HepG2 (cell line): ENCODE results near the gene ADCY1. TPM values are rescaled to one million over a fixed set of nuclear protein-coding genes. Genes with fewer than 3 reads are reported as not detected.
A peak's percentile ranks its signal among the peaks of the same experiment; 100 is the strongest.

Experiments used
- ATAC-seq: fragments of 200-7000 bp; cut with Tn5 transposase; 3 replicates; pipeline ENCODE4 v1.9.1; 2020; ENCODE audit warnings: mild to moderate bottlenecking, moderate library complexity
- BruUV-seq: library from RNA; stranded (reverse); fragments of 400-500 nt; replicated peaks from 2 replicates; lab custom pipeline; 2021; lab: Mats Ljungman, UMichigan
- CTCF ChIA-PET: fragments of 300-600 bp; formaldehyde crosslinking; extraction: SDS; loops from one replicate; lab custom pipeline; 2021; ENCODE audit warnings: low total read pairs, inconsistent platforms, low intra/inter-chr PET ratio; lab: Yijun Ruan, JAX
- POLR2A ChIA-PET: fragments of 350-600 bp; sonication (Branson Sonifier 250); formaldehyde crosslinking; loops from one replicate; lab custom pipeline; 2020; ENCODE audit warnings: antibody characterized with exemption, inconsistent platforms; lab: Yijun Ruan, JAX
- DNase-seq: peaks from one replicate; pipeline ENCODE4 v3.0.0-alpha.2; 2015; ENCODE audit warnings: low spot score
- FAIRE-seq: peaks from 3 replicates; lab custom pipeline; 2011; peaks lifted over from hg19 to GRCh38; lab: Jason Lieb, UNC
- H2AFZ ChIP-seq: one replicate; pipeline ENCODE4 v1.6.1; 2011; ENCODE audit warnings: low read length, inconsistent platforms
- H3K27ac ChIP-seq: fragments of 300-600 bp; 3 replicates; pipeline ENCODE4 v1.8.0; 2011; ENCODE audit warnings: mixed run types, mild to moderate bottlenecking, mixed read lengths, low read length, inconsistent platforms; ENCODE audit not compliant: insufficient read depth; ENCODE audit errors: extremely low read length
- H3K27me3 ChIP-seq, 2 experiments: fragments of 200-600 bp in 1 of 2; 2 replicates in 1 of 2; 3 replicates in 1 of 2; pipeline versions ENCODE4 v1.6.0 to v1.8.0; 2011; ENCODE audit warnings: low read length in 2 of 2, mild to moderate bottlenecking in 2 of 2, moderate library complexity in 2 of 2, inconsistent platforms in 1 of 2; ENCODE audit not compliant: insufficient read depth in 2 of 2, control insufficient read depth in 1 of 2
- H3K36me3 ChIP-seq, 2 experiments: fragments of 200-600 bp in 1 of 2; replicated peaks in 1 of 2; 2 replicates in 1 of 2; 3 replicates in 1 of 2; pipeline versions ENCODE4 v1.5.1 to v1.8.0; 2011; ENCODE audit warnings: low read length in 2 of 2, inconsistent platforms in 1 of 2; ENCODE audit not compliant: insufficient read depth in 2 of 2, control insufficient read depth in 1 of 2
- H3K4me1 ChIP-seq: 2 replicates; pipeline ENCODE4 v1.5.1; 2012; ENCODE audit warnings: low read length, inconsistent platforms; ENCODE audit not compliant: insufficient read depth
- H3K4me2 ChIP-seq: 2 replicates; pipeline ENCODE4 v1.6.0; 2011; ENCODE audit warnings: low read depth, low read length, inconsistent platforms
- H3K4me3 ChIP-seq, 3 experiments: fragments of 200-600 bp in 1 of 3; sonication (generic), shearing (Covaris generic) in 1 of 3; replicated peaks in 1 of 3; 2 replicates each; pipeline ENCODE4 v1.5.1; 2011 to 2016; ENCODE audit warnings: low read length in 3 of 3, inconsistent platforms in 2 of 3, low read depth in 2 of 3, mild to moderate bottlenecking in 2 of 3, control low read depth in 1 of 3, mixed read lengths in 1 of 3; ENCODE audit not compliant: insufficient read depth in 1 of 3
- H3K79me2 ChIP-seq: one replicate; pipeline ENCODE4 v1.6.1; 2011; ENCODE audit warnings: low read length, inconsistent platforms; ENCODE audit not compliant: insufficient read depth
- H3K9ac ChIP-seq: 2 replicates; pipeline ENCODE4 v1.6.0; 2011; ENCODE audit warnings: mild to moderate bottlenecking, low read depth, low read length, inconsistent platforms; ENCODE audit not compliant: insufficient read depth
- H3K9me3 ChIP-seq: 2 replicates; pipeline ENCODE4 v1.5.1; 2012; ENCODE audit warnings: mild to moderate bottlenecking, low read length
- H4K20me1 ChIP-seq: 2 replicates; pipeline ENCODE4 v1.6.0; 2011; ENCODE audit warnings: inconsistent platforms, mild to moderate bottlenecking, low read length, moderate library complexity; ENCODE audit not compliant: insufficient read depth
- ASH2L ChIP-seq: fragments of 300-600, 200-600 bp; sonication (generic); IDR thresholded peaks from 2 replicates; pipeline ENCODE4 v1.7.0; 2017; ENCODE audit warnings: low read depth, mild to moderate bottlenecking, moderate library complexity, mixed read lengths, low read length; ENCODE audit not compliant: insufficient read length
- ATF3 ChIP-seq: sonication (generic); formaldehyde crosslinking; IDR thresholded peaks from 2 replicates; pipeline ENCODE4 v1.4.0; 2020; ENCODE audit warnings: missing genetic modification reagents
- BRF2 ChIP-seq: sonication (generic); formaldehyde crosslinking; IDR thresholded peaks from 2 replicates; pipeline ENCODE4 v1.8.1; 2022; ENCODE audit warnings: mild to moderate bottlenecking, missing genetic modification reagents
- CBX5 ChIP-seq: sonication (generic); formaldehyde crosslinking; IDR thresholded peaks from 2 replicates; pipeline ENCODE4 v1.4.0; 2020; ENCODE audit warnings: missing genetic modification reagents, borderline replicate concordance
- FOXA1 ChIP-seq, 2 experiments: fragments of 450-650 bp in 1 of 2; sonication (generic) in 1 of 2; formaldehyde crosslinking in 1 of 2; IDR thresholded peaks; 2 replicates each; pipeline versions ENCODE4 v1.4.0 to v1.6.1; 2016 to 2020; ENCODE audit warnings: missing genetic modification reagents in 1 of 2
- GABPB1 ChIP-seq: IDR thresholded peaks from 2 replicates; pipeline ENCODE4 v1.6.1; 2016; ENCODE audit warnings: mild to moderate bottlenecking, missing genetic modification reagents, moderate library complexity, missing compliant biosample characterization
- HNF4G ChIP-seq, 2 experiments: sonication (generic) in 1 of 2; formaldehyde crosslinking in 1 of 2; IDR thresholded peaks; 2 replicates each; pipeline versions ENCODE4 v1.4.0 to v1.6.1; 2011 to 2020; ENCODE audit warnings: borderline replicate concordance in 2 of 2, low read depth in 2 of 2, mild to moderate bottlenecking in 2 of 2, low read length in 1 of 2, missing genetic modification reagents in 1 of 2, moderate library complexity in 1 of 2
- MAFK ChIP-seq, 2 experiments: IDR thresholded peaks in 1 of 2; conservative IDR thresholded peaks in 1 of 2; 2 replicates each; pipeline ENCODE4 v1.6.1; 2011; ENCODE audit warnings: improper control_type of control experiment in 2 of 2, low read length in 2 of 2
- MTERF4 ChIP-seq: sonication (generic); formaldehyde crosslinking; IDR thresholded peaks from 2 replicates; pipeline ENCODE4 v1.8.0; 2023; ENCODE audit warnings: mild to moderate bottlenecking, missing genetic modification reagents
- RBFOX2 ChIP-seq: fragments of 200-400 bp; formaldehyde crosslinking; IDR thresholded peaks from 2 replicates; pipeline ENCODE4 v1.6.1; 2017; ENCODE audit warnings: low read depth, mild to moderate bottlenecking, low read length
- TFAP4 ChIP-seq: sonication (generic); IDR thresholded peaks from 2 replicates; pipeline ENCODE4 v1.6.1; 2016; ENCODE audit warnings: low read depth, borderline replicate concordance
- ZNF292 ChIP-seq: sonication (generic); formaldehyde crosslinking; IDR thresholded peaks from 2 replicates; pipeline ENCODE4 v1.8.1; 2022; ENCODE audit warnings: mild to moderate bottlenecking, low read depth, missing genetic modification reagents, borderline replicate concordance
- ZNF326 ChIP-seq: sonication (generic); formaldehyde crosslinking; IDR thresholded peaks from 2 replicates; pipeline ENCODE4 v1.4.0; 2020; ENCODE audit warnings: missing genetic modification reagents, borderline replicate concordance
- ZNF510 ChIP-seq: sonication (generic); formaldehyde crosslinking; IDR thresholded peaks from 2 replicates; pipeline ENCODE4 v1.4.0; 2020; ENCODE audit warnings: low read depth, mild to moderate bottlenecking, missing genetic modification reagents
- ZNF556 ChIP-seq: sonication (generic); formaldehyde crosslinking; IDR thresholded peaks from 2 replicates; pipeline ENCODE4 v1.4.0; 2020; ENCODE audit warnings: mild to moderate bottlenecking, missing genetic modification reagents, borderline replicate concordance
- WGBS: methylation state at CpG from one replicate; pipeline ENCODE4 v1.1.6; 2017; ENCODE audit warnings: low lambda C conversion rate; 5-methylcytosine and 5-hydroxymethylcytosine counted together
- in situ Hi-C: cut with HindIII; loops from 2 replicates; pipeline ENCODE4 v1.10.0; 2017; ENCODE audit warnings: low pct_unique_long_range_greater_than_20kb; ENCODE audit not compliant: extremely low pct_ligation_motif_present
- intact Hi-C: fragments of 100-400 bp; cut with micrococcal nuclease; formaldehyde crosslinking; loops from one replicate; pipeline ENCODE4 v1.10.0; 2022; ENCODE audit not compliant: unreplicated experiment
- polyA plus RNA-seq, 8 experiments: library from polyadenylated mRNA; depleted of rRNA in 3 of 8; stranded (reverse) in 7 of 8; unstranded in 1 of 8; fragments of >200 nt; fragmentation: Illumina TruSeq in 4 of 8; extraction: Trizol in 4 of 8; gene quantifications; 2 replicates each; pipeline versions ENCODE4 v1.2.1 to v1.2.3, GENCODE V29; 2011 to 2016; ENCODE audit warnings: low read depth in 4 of 8, missing spikeins in 1 of 8, mixed read lengths in 1 of 8; ENCODE audit not compliant: insufficient read depth in 1 of 8
- total RNA-seq, 5 experiments: library from RNA; depleted of rRNA; stranded (reverse); fragments of >200 nt; fragmentation: Illumina TruSeq; extraction: Trizol; gene quantifications; 2 replicates each; pipeline ENCODE4 v1.2.3, GENCODE V29; 2016; ENCODE audit warnings: low read depth in 1 of 5

Gene ADCY1
- total and polyA plus RNA-seq, 2 of the 13 experiments (the other 11 are each of a cell fraction or from before 2014, with no cell fraction given), result 0.80 to 1.2 TPM

GRCh38 chr7:45700556-45700955 lies 126.4 kb downstream of the ADCY1 start (continued):
- TF ChIP-seq TFAP4, result no peak
- TF ChIP-seq ZNF510 (CRISPR knock-in tag), result no peak
- TF ChIP-seq ATF3 (CRISPR knock-in tag), result no peak
- no peak for TF ChIP-seq BRF2 (CRISPR knock-in tag)
- TF ChIP-seq GABPB1, result no peak
- no peak for TF ChIP-seq ZNF326

- peak; percentile 55 for ATAC-seq
- CTCF ChIA-PET, result no interaction called here
- no peak overlapping the region for H3K4me3 ChIP-seq
- 72% methylated on average over 15 of the region's 18 CpGs for WGBS
- no peak for FAIRE-seq
- no peaks in the 10 kb centered on the region for H3K36me3 ChIP-seq
- no peaks in the 10 kb centered on the region for H3K9me3 ChIP-seq
- H3K79me2 ChIP-seq, result no peaks in the 10 kb centered on the region
- intact Hi-C loops, result no loop called here
- H3K4me1 ChIP-seq, result peaks cover 11% of the 10 kb centered on the region; the same call in 1 of the 2 replicates
- no peak overlapping the region for H3K9ac ChIP-seq
- H3K27ac ChIP-seq, result no peak overlapping the region
- in situ Hi-C loops, result no loop called here
- no peak overlapping the region for H3K4me2 ChIP-seq
- H3K27me3 ChIP-seq, result peaks cover 4% of the 10 kb centered on the region in 2 experiments; a peak in 2 of 5 replicates
- no peak for DNase-seq
- POLR2A ChIA-PET, result interaction anchor here (0.9 kb wide), 1 partner anchor 10 kb away, joined by 3 read pairs; no protein-coding TSS in a partner anchor
- H4K20me1 ChIP-seq, result no peaks in the 10 kb centered on the region
- no peak overlapping the region for H2AFZ ChIP-seq
- BruUV-seq, result no TSS peak
- TF ChIP-seq FOXA1 (IDR thresholded peaks at IDR 0.05) (no peak), FOXA1 (CRISPR knock-in tag; IDR thresholded peaks at IDR 0.05) (no peak), MTERF4 (CRISPR knock-in tag) (no peak), ZNF292 (CRISPR knock-in tag) (no peak), MAFK (conservative IDR thresholded peaks at IDR 0.05 in 1 of 2, IDR thresholded peaks at IDR 0.05 in 1 of 2; ENCODE audit: low read length in 2 of 2) (0 out of 4 replicates have a peak, but pooled peaks of 1 of the 2 experiments have one; percentile 31), ASH2L (no peak), RBFOX2 (no peak), CBX5 (CRISPR knock-in tag) (no peak), ZNF556 (CRISPR knock-in tag) (no peak), HNF4G (IDR thresholded peaks at IDR 0.05; ENCODE audit: borderline replicate concordance, low read depth, low read length) (0 out of 2 replicates have a peak, but pooled peaks have one; percentile 22), HNF4G (CRISPR knock-in tag; IDR thresholded peaks at IDR 0.05; ENCODE audit: borderline replicate concordance, low read depth) (no peak)
Observed at GRCh38 chr7:45701701-45702510, 127.7 kb downstream of the ADCY1 start.
